Measurements from ENCODE around the gene NOL4L. TPM values are rescaled to one million over a fixed set of nuclear protein-coding genes. Genes with fewer than 3 reads are reported as not detected.

NOL4L gene
- total and polyA plus RNA-seq, 2 experiments from 2014 or later, result 38.8 to 39.2 TPM

DNA sequence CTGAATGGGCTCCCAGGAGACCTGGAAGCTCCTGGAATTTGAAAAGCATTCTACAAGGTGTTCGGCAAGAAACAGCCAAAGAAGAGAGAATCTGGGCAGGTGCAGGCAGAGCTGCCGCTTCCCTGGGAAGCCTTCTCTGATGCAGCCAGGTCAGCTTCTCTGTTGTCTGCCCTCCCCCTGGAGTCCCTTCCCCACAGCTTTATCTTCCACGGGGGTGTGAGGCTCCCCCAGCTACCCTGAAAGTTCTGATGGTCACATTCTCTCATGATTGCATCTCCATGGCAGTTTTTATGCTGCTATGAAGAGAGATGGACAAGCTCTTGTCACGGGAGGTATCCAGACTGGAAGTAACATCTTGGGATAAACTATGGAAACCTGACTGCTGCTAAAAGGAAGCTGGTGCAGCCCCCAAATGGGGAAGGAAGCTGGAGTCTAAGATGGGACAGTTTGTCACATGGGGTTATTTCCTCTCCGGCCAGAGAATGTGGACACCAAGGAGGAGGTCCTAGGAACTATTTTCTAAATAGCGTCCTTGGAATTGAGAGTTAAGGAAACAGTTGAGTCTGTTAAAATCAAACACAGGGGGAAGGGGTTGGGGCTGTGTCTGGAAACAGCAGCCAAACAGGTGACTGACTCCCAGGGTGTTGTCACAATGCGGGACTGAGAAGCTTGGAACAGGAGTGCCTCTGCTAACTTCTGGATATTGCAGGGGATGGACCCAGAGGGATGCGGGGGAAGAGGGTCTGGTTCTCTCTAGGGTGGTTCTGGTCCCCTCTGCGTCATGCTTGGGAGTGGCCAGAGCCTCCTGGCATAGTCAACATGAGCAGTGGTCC, 135.9 kb downstream of the NOL4L start:
- H3K4me3 Mint-ChIP-seq, result no peak overlapping the region
- Histone ChIP-seq H4K20me1 (replicated peaks; ENCODE audit: insufficient read depth) (peaks cover 24% of the 10 kb centered on the region), H3F3A (replicated peaks; ENCODE audit: low read depth) (peaks cover 5% of the 10 kb centered on the region), H3K27ac (ENCODE audit: low read depth) (peak overlapping the region; percentile 55; the same call in 1 of the 2 replicates), H3K4me2 (no peak overlapping the region), H3K36me3 (ENCODE audit: insufficient read depth) (peaks cover 9% of the 10 kb centered on the region), H3K9me2 (ENCODE audit: insufficient read depth) (no peaks in the 10 kb centered on the region), H3K4me3 (no peak overlapping the region), H2AFZ (no peak overlapping the region), H3K27me3 (ENCODE audit: insufficient read depth) (no peaks in the 10 kb centered on the region), H3K79me2 (replicated peaks; ENCODE audit: insufficient read depth) (no peaks in the 10 kb centered on the region), H3K4me1 (ENCODE audit: insufficient read depth) (peaks cover 18% of the 10 kb centered on the region)
- peaks cover 12% of the 10 kb centered on the region for H3K4me1 Mint-ChIP-seq
- no peak for TF ChIP-seq ZNF114 (CRISPR knock-in tag; IDR thresholded peaks at IDR 0.05)
- DNase-seq (ENCODE audit: low spot score), result no peak
- H3K9me3 Mint-ChIP-seq, result no peaks in the 10 kb centered on the region
- H3K27ac Mint-ChIP-seq, result no peak overlapping the region
- H3K27me3 Mint-ChIP-seq (ENCODE audit: insufficient read depth, low read depth, poor library complexity), result peaks cover 4% of the 10 kb centered on the region
- no peak for ATAC-seq
- H3K36me3 Mint-ChIP-seq (ENCODE audit: low read depth), result peaks cover 35% of the 10 kb centered on the region

DNA sequence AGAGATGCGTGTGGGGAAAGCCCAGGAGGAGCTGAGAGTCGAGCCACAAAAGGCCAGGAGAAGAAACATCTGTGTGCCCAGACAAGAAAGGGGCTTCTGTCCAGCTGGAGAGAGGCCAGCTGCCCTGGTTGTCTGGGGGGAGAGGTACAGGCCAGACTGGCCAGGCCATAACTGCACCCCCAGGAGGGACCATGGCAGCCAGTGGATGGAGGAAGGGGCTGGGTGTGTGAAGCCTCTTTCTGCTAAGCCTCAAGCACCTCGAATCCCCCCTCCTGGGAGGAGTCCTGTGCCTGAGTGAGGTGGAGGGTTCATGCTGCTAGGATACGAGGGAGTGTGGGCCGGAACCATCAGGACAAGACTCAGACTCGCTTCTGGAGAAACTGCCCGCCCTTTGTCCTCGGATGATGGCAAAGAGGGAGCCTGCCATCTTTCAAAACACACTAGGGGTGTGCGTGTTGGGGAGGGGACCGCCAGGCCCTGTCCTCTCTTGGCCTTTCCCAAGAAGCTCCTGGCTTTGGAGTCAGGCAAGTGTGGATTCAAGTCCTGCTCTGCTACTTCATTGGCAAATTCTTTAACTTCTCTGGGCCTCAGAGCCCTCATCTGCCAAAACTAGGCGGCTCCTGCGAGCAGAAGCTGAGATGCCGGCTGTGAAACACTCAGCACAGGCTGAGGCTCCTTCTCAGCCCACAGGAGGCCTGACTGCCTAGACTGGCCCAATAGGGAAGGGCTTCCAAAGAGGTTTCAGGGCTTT, 136.7 kb downstream of the NOL4L start:
- H3F3A ChIP-seq (replicated peaks; ENCODE audit: low read depth), result peaks cover 5% of the 10 kb centered on the region
- TF ChIP-seq, protein P1, sequence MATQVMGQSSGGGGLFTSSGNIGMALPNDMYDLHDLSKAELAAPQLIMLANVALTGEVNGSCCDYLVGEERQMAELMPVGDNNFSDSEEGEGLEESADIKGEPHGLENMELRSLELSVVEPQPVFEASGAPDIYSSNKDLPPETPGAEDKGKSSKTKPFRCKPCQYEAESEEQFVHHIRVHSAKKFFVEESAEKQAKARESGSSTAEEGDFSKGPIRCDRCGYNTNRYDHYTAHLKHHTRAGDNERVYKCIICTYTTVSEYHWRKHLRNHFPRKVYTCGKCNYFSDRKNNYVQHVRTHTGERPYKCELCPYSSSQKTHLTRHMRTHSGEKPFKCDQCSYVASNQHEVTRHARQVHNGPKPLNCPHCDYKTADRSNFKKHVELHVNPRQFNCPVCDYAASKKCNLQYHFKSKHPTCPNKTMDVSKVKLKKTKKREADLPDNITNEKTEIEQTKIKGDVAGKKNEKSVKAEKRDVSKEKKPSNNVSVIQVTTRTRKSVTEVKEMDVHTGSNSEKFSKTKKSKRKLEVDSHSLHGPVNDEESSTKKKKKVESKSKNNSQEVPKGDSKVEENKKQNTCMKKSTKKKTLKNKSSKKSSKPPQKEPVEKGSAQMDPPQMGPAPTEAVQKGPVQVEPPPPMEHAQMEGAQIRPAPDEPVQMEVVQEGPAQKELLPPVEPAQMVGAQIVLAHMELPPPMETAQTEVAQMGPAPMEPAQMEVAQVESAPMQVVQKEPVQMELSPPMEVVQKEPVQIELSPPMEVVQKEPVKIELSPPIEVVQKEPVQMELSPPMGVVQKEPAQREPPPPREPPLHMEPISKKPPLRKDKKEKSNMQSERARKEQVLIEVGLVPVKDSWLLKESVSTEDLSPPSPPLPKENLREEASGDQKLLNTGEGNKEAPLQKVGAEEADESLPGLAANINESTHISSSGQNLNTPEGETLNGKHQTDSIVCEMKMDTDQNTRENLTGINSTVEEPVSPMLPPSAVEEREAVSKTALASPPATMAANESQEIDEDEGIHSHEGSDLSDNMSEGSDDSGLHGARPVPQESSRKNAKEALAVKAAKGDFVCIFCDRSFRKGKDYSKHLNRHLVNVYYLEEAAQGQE (IDR thresholded peaks at IDR 0.05; ENCODE audit: unreplicated experiment), result no peak
- TF ChIP-seq ZNF331 (CRISPR knock-in tag; IDR thresholded peaks at IDR 0.05; ENCODE audit: low read depth) (no peak), ZNF114 (CRISPR knock-in tag; IDR thresholded peaks at IDR 0.05) (no peak), NANOG (IDR thresholded peaks at IDR 0.05; ENCODE audit: borderline replicate concordance) (no peak), CREB1 (CRISPR knock-in tag; IDR thresholded peaks at IDR 0.05; ENCODE audit: low read depth) (no peak), STAT1 (IDR thresholded peaks at IDR 0.05; ENCODE audit: unreplicated experiment) (no peak)
- TF ChIP-seq, protein P2, sequence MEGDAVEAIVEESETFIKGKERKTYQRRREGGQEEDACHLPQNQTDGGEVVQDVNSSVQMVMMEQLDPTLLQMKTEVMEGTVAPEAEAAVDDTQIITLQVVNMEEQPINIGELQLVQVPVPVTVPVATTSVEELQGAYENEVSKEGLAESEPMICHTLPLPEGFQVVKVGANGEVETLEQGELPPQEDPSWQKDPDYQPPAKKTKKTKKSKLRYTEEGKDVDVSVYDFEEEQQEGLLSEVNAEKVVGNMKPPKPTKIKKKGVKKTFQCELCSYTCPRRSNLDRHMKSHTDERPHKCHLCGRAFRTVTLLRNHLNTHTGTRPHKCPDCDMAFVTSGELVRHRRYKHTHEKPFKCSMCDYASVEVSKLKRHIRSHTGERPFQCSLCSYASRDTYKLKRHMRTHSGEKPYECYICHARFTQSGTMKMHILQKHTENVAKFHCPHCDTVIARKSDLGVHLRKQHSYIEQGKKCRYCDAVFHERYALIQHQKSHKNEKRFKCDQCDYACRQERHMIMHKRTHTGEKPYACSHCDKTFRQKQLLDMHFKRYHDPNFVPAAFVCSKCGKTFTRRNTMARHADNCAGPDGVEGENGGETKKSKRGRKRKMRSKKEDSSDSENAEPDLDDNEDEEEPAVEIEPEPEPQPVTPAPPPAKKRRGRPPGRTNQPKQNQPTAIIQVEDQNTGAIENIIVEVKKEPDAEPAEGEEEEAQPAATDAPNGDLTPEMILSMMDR (conservative IDR thresholded peaks at IDR 0.05; ENCODE audit: low read depth in 2 of 2), result no peak

More for the DNA sequence above, 136.7 kb downstream of the NOL4L start:
- H3K4me3 ChIP-seq, result no peak overlapping the region
- peaks cover 15% of the 10 kb centered on the region for H3K4me1 Mint-ChIP-seq
- H3K27ac Mint-ChIP-seq, result no peak overlapping the region
- no peaks in the 10 kb centered on the region for H3K79me2 ChIP-seq (replicated peaks; ENCODE audit: insufficient read depth)
- H3K9me2 ChIP-seq (ENCODE audit: insufficient read depth), result no peaks in the 10 kb centered on the region
- H3K27me3 ChIP-seq (ENCODE audit: insufficient read depth), result no peaks in the 10 kb centered on the region
- H4K20me1 ChIP-seq (replicated peaks; ENCODE audit: insufficient read depth), result peaks cover 28% of the 10 kb centered on the region
- no peak overlapping the region for H3K4me3 Mint-ChIP-seq
- H3K4me2 ChIP-seq, result no peak overlapping the region
- H2AFZ ChIP-seq, result no peak overlapping the region
- peaks cover 9% of the 10 kb centered on the region for H3K36me3 ChIP-seq (ENCODE audit: insufficient read depth)
- H3K27ac ChIP-seq (ENCODE audit: low read depth), result peak overlapping the region; percentile 55; the same call in 1 of the 2 replicates
- H3K36me3 Mint-ChIP-seq (ENCODE audit: low read depth), result peaks cover 32% of the 10 kb centered on the region
- no peaks in the 10 kb centered on the region for H3K9me3 Mint-ChIP-seq
- H3K27me3 Mint-ChIP-seq (ENCODE audit: insufficient read depth, low read depth, poor library complexity), result peaks cover 4% of the 10 kb centered on the region
- ATAC-seq (no peak), DNase-seq (ENCODE audit: low spot score) (no peak)
- peaks cover 18% of the 10 kb centered on the region for H3K4me1 ChIP-seq (ENCODE audit: insufficient read depth)

Data from GM23338 (cell line).